ENCODE data around the gene CYP24A1. TPM values are rescaled to one million over a fixed set of nuclear protein-coding genes. Genes with fewer than 3 reads are reported as not detected.

The CYP24A1 gene
- total and polyA plus RNA-seq, 2 donors (not counting 3 experiments of a cell fraction or from before 2014, with no cell fraction given), result not detected

GRCh38 chr20:54161008-54161820, 12.6 kb downstream of the CYP24A1 start:
- Histone ChIP-seq H3K4me3 (replicated peaks in 1 of 3; ENCODE audit: insufficient read depth in 1 of 3, low read depth in 1 of 3, low read length in 3 of 3) (no peak overlapping the region), H2AFZ (ENCODE audit: low read depth, low read length) (no peak overlapping the region), H3K9me1 (replicated peaks; ENCODE audit: control insufficient read depth, extremely low read depth, insufficient read depth, low read length) (no peaks in the 10 kb centered on the region), H3K79me2 (ENCODE audit: control insufficient read depth, insufficient read depth, low read length) (no peaks in the 10 kb centered on the region), H4K20me1 (replicated peaks; ENCODE audit: control insufficient read depth, extremely low read depth, insufficient read depth, low read length) (no peaks in the 10 kb centered on the region), H3K36me3 (ENCODE audit: control insufficient read depth in 2 of 2, extremely low read depth in 1 of 2, insufficient read depth in 2 of 2, low read length in 2 of 2) (no peaks in the 10 kb centered on the region), H3K27ac (ENCODE audit: insufficient read depth, low read depth, low read length) (no peak overlapping the region), H3K4me2 (ENCODE audit: insufficient read depth, low read length) (no peak overlapping the region), H3K9ac (replicated peaks; ENCODE audit: extremely low read depth, insufficient read depth, low read length) (no peak overlapping the region), H3K4me1 (ENCODE audit: control insufficient read depth, extremely low read depth, insufficient read depth, low read length) (no peaks in the 10 kb centered on the region), H3K27me3 (ENCODE audit: control insufficient read depth in 2 of 2, insufficient read depth in 2 of 2, low read length in 2 of 2) (no peaks in the 10 kb centered on the region), H3K9me3 (replicated peaks; ENCODE audit: control insufficient read depth, insufficient read depth, low read length) (no peaks in the 10 kb centered on the region)
- ChIA-PET POLR2A (no interaction called here), CTCF (no interaction called here)
- BruUV-seq (replicated peaks), result no TSS peak
- dilution Hi-C loops (cut with MboI; ENCODE audit: extremely low pct_ligation_motif_present, low sequenced_read_pairs) (no loop called here), intact Hi-C loops (cut with micrococcal nuclease) (no loop called here)
- FAIRE-seq, result no peak
- no peak for DNase-seq (ENCODE audit: low read depth, low spot score)
- TF ChIP-seq MYC (IDR thresholded peaks at IDR 0.05; ENCODE audit: low read depth, low read length) (no peak), POLR2AphosphoS5 (IDR thresholded peaks at IDR 0.05; ENCODE audit: insufficient read depth, low read depth, low read length) (no peak)

GRCh38 chr20:54160065-54161007, 13.4 kb downstream of the CYP24A1 start:
- ChIA-PET POLR2A (no interaction called here), CTCF (no interaction called here)
- Histone ChIP-seq H3K79me2 (ENCODE audit: control insufficient read depth, insufficient read depth, low read length) (no peaks in the 10 kb centered on the region), H3K4me2 (ENCODE audit: insufficient read depth, low read length) (no peak overlapping the region), H3K4me3 (replicated peaks in 1 of 3; ENCODE audit: insufficient read depth in 1 of 3, low read depth in 1 of 3, low read length in 3 of 3) (no peak overlapping the region), H3K9ac (replicated peaks; ENCODE audit: extremely low read depth, insufficient read depth, low read length) (no peak overlapping the region), H3K36me3 (ENCODE audit: control insufficient read depth in 2 of 2, extremely low read depth in 1 of 2, insufficient read depth in 2 of 2, low read length in 2 of 2) (no peaks in the 10 kb centered on the region), H3K27me3 (ENCODE audit: control insufficient read depth in 2 of 2, insufficient read depth in 2 of 2, low read length in 2 of 2) (no peaks in the 10 kb centered on the region), H3K4me1 (ENCODE audit: control insufficient read depth, extremely low read depth, insufficient read depth, low read length) (no peaks in the 10 kb centered on the region), H4K20me1 (replicated peaks; ENCODE audit: control insufficient read depth, extremely low read depth, insufficient read depth, low read length) (no peaks in the 10 kb centered on the region), H3K9me3 (replicated peaks; ENCODE audit: control insufficient read depth, insufficient read depth, low read length) (no peaks in the 10 kb centered on the region), H3K9me1 (replicated peaks; ENCODE audit: control insufficient read depth, extremely low read depth, insufficient read depth, low read length) (no peaks in the 10 kb centered on the region), H3K27ac (ENCODE audit: insufficient read depth, low read depth, low read length) (no peak overlapping the region), H2AFZ (ENCODE audit: low read depth, low read length) (no peak overlapping the region)
- no peak for DNase-seq (ENCODE audit: low read depth, low spot score)
- no TSS peak for BruUV-seq (replicated peaks)
- FAIRE-seq, result no peak
- no peak for TF ChIP-seq MAX (IDR thresholded peaks at IDR 0.05; ENCODE audit: insufficient read depth, insufficient read length)
- TF ChIP-seq JUN (IDR thresholded peaks at IDR 0.05; ENCODE audit: borderline replicate concordance, insufficient read depth, insufficient read length, low read depth), result no peak
- TF ChIP-seq POLR2AphosphoS5 (IDR thresholded peaks at IDR 0.05; ENCODE audit: insufficient read depth, low read depth, low read length), result no peak
- no peak for TF ChIP-seq CTCF (IDR thresholded peaks at IDR 0.05; ENCODE audit: extremely low read depth in 1 of 2, insufficient read depth in 1 of 2, low read depth in 1 of 2, low read length in 2 of 2)
- no peak for TF ChIP-seq POLR2A (IDR thresholded peaks at IDR 0.05; ENCODE audit: low read depth, low read length)
- no peak for TF ChIP-seq EZH2 (IDR thresholded peaks at IDR 0.05; ENCODE audit: borderline replicate concordance, low read depth, low read length, severe bottlenecking)
- no peak for TF ChIP-seq GATA2 (IDR thresholded peaks at IDR 0.05; ENCODE audit: insufficient read depth, insufficient read length, low read depth, low read length)
- no peak for TF ChIP-seq MYC (IDR thresholded peaks at IDR 0.05; ENCODE audit: low read depth, low read length)
- TF ChIP-seq FOS (IDR thresholded peaks at IDR 0.05; ENCODE audit: borderline replicate concordance, insufficient read depth, low read length), result no peak
- dilution Hi-C loops (cut with MboI; ENCODE audit: extremely low pct_ligation_motif_present, low sequenced_read_pairs), result no loop called here
- intact Hi-C loops (cut with micrococcal nuclease), result no loop called here
